Fibroblast of peridontal ligament (primary cell): ENCODE data around the gene ZNF319.
A peak's percentile ranks its signal among the peaks of the same experiment; 100 is the strongest.

Source experiments
- DNase-seq: peaks from one replicate; pipeline ENCODE4 v3.0.0-alpha.2; 2010; ENCODE audit errors: extremely low read depth

The ZNF319 gene

GRCh38 chr16:58037365-58038057, 37.0 kb upstream of the ZNF319 start:
- DNase-seq: no peak

- DNase-seq: no peak
These were observed 36.5 kb upstream of the ZNF319 start for GRCh38 chr16:58036943-58037342.

GRCh38 chr16:58035356-58036170, 35.1 kb upstream of the ZNF319 start:
- DNase-seq: no peak

- no peak for DNase-seq
These were observed 34.3 kb upstream of the ZNF319 start for GRCh38 chr16:58034774-58035173.

DNA sequence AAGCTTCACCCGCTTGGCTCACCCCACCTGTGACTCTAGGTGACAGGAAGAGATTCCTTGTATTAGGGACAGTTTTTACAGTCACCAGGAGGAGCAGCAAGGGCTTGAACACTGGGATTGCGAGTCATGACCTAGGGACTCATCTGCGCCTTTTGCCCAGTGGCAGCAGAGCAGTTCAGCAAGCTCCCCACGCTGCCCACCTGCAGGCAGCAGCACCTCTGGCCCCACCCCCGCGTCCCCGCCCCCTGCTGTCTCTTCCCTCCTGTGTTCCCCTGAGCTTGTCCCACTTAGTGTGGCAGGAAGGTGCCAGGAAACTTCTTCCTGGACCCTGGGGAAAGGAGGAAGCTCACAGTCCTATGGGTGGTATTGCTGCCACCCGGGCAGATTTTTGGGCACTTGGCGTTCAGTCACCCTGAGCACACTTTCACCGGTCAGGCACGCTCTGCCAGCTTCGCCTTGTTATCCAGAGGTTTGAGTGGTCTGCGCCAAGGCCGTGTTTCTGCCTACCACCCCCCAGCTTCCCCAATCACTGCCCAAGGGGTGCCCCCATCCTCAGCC, 33.7 kb upstream of the ZNF319 start:
- no peak for DNase-seq

GRCh38 chr16:58032710-58033293, 32.3 kb upstream of the ZNF319 start:
- no peak for DNase-seq

GRCh38 chr16:58031016-58031800, 30.7 kb upstream of the ZNF319 start:
- no peak for DNase-seq

- no peak for DNase-seq
These were observed 29.8 kb upstream of the ZNF319 start for GRCh38 chr16:58030136-58030840.

DNA sequence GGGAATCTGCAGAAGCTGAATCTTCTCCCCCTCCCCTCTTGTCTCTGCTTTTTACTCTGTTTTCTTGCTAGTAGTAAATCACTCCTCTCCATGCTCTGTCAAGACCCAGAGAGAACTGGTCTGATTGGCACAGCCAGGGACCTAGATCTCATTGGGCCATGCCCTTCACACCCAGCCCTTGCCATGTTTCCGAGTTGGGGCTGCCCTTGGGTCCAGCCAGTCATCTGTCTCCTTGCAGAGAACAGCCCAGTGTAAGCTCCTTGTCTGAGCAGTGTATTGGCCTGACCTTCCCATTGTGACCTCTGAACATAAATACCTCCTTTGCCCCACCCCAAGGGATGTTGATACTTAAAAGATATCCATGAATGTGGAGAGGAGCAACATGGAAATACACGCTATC, 28.9 kb upstream of the ZNF319 start:
- DNase-seq: no peak

DNA sequence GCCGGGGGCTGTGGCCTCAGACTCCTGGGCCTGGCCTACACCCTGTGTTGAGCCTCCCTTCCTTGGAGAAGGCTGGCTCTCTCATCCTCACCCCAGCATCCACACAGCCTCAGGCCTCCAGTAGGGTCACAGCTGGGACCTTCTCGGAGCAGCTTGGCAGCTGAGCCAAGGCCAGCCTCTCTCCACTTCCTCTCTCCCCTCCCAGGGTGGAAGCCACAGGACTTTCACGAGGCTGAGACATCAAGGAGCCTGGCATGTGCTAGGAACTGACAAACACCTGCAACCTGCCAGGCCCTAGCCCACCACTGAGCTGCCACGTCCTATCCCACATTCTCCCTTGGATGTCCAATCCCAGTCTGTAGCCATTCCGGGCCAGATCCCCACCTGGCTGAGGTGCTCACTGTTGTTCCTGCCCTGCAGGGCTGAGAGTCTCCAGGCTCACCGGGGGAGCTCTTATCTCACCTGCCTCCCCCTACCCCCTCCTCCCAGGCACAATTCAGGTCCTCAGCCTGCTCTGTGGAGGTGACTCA, 28.1 kb upstream of the ZNF319 start:
- DNase-seq: no peak

GRCh38 chr16:58027916-58028455, 27.5 kb upstream of the ZNF319 start:
- DNase-seq: no peak

DNA sequence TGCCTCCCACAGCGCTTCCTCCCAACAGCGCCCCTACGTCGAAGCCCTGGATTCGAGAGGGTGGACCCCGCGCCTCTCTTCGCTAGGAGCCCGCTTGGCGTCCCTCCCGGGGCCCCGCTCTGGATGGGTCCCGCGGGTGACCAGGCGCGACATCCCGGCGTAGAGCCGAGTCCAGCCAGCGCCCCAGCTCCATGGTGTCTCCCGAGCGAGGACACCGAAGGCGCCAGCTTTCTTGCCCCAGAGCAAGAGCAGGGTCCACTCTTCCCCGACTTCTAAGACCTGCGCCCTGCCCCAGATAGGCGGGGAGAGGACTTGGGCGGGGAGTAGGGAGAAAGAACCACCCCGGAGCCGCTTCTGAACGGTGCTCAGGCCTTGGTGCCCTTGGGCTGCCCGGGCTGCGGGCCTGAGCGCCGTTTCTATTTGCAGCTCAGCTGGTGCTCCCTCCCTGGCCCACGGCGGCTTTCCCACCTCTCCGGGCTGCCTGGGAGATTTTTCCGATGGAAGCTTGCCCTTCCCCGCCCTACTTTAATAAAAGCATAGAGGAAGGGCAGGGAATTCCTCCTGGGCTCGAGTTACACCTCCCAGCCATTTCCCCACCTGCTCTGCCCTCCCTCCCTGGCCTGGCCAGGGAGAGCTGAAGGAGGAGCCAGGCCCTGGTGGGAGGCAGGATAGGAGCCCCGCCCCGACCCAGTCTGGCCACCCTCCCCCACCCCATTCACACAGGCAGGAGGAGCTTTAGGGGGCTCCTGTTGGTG, 26.9 kb upstream of the ZNF319 start:
- peak; percentile 5 for DNase-seq

GRCh38 chr16:58026705-58027160, 26.3 kb upstream of the ZNF319 start:
- DNase-seq: no peak

DNA sequence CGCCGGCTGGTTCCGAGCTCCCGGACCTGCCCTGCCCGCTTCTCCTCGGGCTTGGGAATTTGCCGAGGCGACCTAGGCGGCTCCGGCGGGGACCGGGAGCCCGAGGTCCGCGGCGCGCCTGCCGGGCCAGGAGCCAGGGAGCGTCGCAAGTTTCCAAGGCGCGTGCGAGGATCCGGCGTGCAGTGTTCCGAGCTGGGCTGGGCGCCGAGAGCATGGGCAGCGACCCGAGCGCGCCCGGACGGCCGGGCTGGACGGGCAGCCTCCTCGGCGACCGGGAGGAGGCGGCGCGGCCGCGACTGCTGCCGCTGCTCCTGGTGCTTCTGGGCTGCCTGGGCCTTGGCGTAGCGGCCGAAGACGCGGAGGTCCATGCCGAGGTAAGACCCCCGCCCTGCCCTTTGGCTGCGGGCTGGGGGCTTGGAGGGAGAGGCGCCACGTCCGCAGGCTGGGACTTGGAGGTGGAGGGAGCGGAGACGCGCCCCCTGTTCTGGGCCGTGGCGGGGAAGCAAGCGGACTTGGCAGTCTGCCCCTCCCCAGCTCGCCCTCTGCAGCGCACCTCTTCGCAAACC, 25.8 kb upstream of the ZNF319 start:
- peak; percentile 33 for DNase-seq

DNA sequence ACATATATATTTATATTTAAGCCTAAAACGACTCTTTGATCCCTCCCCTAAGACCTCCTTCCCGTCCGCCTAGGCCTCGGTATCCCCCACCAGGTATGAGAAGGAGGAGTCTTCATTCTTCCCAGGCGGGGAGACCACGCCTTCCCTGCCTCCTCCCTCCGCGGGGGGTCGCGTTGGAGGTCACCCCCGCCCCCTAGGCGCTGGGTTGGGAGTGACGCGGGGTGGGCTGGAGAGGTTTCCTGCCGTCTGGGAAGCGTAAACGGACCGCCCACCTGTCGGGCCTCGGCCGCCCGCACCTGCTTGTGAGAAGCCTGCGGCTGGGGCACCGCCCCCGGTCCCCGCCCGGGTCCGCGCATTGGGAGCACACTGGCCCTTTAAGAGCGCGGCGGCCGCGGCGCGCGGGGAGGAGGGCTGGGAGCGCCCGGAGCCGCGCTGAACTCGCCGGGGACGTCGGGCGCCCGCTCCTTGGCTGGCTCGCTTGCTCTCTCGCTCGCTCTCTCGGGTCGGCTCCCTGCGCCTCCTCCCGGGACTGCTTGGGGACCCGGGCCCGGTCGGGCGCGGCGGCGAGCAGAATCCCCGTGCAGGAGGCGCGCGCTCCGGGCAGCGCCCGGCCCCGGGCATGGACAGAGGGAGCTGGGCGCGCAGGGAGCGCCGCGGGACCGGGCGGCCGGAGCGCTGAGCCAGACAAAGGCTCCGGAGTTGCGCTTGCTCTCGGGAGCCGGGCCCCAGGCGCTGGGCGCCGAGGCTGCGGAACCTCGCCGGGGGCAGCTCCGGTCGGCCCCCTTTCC, 25.1 kb upstream of the ZNF319 start, which contains the start of gene MMP15:
TSS of gene MMP15 (plus strand) at position 404 of the 788 bp plus-strand sequence. CDS start 597 bp downstream, outside the sequence.
- peak; percentile 38 for DNase-seq

- no peak for DNase-seq
These were observed 24.2 kb upstream of the ZNF319 start for GRCh38 chr16:58024486-58025350.

DNA sequence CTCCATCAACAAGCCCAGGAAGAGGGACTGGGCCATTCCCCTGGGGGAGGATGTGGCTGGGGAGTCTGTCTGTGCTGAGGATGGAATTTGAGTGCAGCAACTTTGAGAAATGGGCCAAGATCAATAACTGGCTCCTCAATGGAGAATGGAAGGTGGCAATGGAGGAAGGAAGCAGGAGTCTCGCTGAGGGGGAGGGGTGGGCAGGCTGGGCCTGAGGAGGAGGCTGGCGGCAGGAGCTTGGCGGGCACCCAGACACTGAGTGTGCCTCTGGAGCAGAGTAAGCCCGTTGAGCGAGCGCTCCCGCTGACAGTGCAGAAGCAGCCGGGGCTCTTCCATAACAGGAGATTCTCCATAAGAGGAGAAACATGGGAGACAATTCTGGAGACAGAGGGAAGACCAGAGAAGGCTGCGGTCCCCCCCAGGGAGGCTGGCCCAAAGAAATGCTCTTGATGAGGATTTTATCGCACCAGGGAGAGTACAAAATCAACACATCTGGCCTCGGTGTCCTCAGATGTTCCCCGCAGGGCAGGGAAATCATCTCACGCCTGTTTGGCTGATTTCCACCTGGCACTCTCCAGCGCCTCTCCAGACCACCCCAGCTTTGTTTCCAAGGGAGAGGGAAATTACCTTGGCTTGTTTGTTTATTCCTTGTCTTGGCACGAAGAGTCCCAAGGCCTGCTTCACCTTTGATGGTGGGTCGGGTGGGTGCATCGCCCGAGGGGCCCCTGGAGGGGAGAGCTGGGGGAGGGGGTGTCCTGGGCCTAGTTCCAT, 22.3 kb upstream of the ZNF319 start:
- peak; percentile 68 for DNase-seq
